Stimulated activated memory B cell treated with anti-CD40 and anti-IgM and Interleukin-4, amounts not matched to agents 10 μg/mL and 1 μg/mL and 100 μg/mL, for 72 hours (primary cell): Measurements from ENCODE around the gene AATK.

Experiments
- ATAC-seq: fragments of 150-1000 bp; cut with Tn5 transposase; 2 replicates; pipeline ENCODE4 v1.10.0; 2021
- H3K27ac Mint-ChIP-seq: one replicate; pipeline ENCODE4 v1.8.0; 2022; ENCODE audit warnings: mild to moderate bottlenecking, mixed read lengths
- H3K27me3 Mint-ChIP-seq: one replicate; pipeline ENCODE4 v1.8.0; 2022; ENCODE audit warnings: mixed read lengths
- H3K36me3 Mint-ChIP-seq: one replicate; pipeline ENCODE4 v1.8.0; 2022; ENCODE audit warnings: mixed read lengths
- H3K4me1 Mint-ChIP-seq: one replicate; pipeline ENCODE4 v1.8.0; 2022; ENCODE audit warnings: mixed read lengths
- H3K4me3 Mint-ChIP-seq: one replicate; pipeline ENCODE4 v1.8.0; 2022; ENCODE audit warnings: mild to moderate bottlenecking, moderate library complexity, mixed read lengths
- H3K9me3 Mint-ChIP-seq: one replicate; pipeline ENCODE4 v1.8.0; 2022; ENCODE audit warnings: mixed read lengths

Gene AATK

GRCh38 chr17:81164371-81165245 lies 1.4 kb downstream of the AATK start:
- ATAC-seq: no peak
- Mint-ChIP-seq H3K9me3 (no peaks in the 10 kb centered on the region), H3K4me3 (no peak overlapping the region), H3K27ac (no peak overlapping the region), H3K27me3 (peaks cover 67% of the 10 kb centered on the region), H3K4me1 (peaks cover 16% of the 10 kb centered on the region), H3K36me3 (no peaks in the 10 kb centered on the region)

- Mint-ChIP-seq H3K9me3 (no peaks in the 10 kb centered on the region), H3K27ac (no peak overlapping the region), H3K27me3 (peaks cover 73% of the 10 kb centered on the region), H3K36me3 (no peaks in the 10 kb centered on the region), H3K4me3 (no peak overlapping the region), H3K4me1 (peaks cover 16% of the 10 kb centered on the region)
- no peak for ATAC-seq
Observed at GRCh38 chr17:81163703-81164370, 2.2 kb downstream of the AATK start.

DNA sequence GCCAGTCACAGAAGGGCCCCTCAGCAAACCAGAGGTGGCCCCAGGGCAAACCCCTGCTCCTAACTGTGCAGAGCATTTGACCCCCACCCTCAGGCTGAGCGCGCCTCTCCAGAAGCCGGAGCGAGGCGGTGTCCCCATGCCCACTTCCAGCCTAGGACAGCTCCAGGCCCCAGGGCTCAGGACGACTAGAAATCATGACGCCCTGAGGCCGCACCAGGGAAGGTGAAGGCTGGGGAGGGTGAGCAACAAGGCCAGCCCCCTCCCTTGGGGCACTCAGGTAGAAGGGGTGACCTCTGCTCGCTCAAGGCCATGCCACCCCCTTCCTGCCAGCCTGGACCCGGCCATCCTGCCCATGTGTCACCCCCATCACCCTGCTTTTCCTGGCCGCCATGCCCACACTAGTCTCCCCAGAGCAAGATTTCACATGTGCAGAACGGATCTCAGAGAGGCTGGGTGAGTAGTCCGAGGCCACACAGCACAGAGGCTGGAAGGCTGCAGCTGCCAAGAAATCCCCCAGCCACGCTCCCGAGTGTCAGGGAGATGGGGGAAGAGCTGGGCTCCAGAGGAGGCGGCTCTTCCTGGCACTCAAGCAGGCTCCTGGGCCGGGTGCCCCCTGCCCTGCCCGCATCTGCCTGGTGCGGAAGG lies 2.8 kb downstream of the AATK start:
- no peak for ATAC-seq
- H3K4me3 Mint-ChIP-seq: no peak overlapping the region
- peaks cover 16% of the 10 kb centered on the region for H3K4me1 Mint-ChIP-seq
- H3K36me3 Mint-ChIP-seq: no peaks in the 10 kb centered on the region
- peaks cover 78% of the 10 kb centered on the region for H3K27me3 Mint-ChIP-seq
- H3K9me3 Mint-ChIP-seq: no peaks in the 10 kb centered on the region
- H3K27ac Mint-ChIP-seq: no peak overlapping the region

DNA sequence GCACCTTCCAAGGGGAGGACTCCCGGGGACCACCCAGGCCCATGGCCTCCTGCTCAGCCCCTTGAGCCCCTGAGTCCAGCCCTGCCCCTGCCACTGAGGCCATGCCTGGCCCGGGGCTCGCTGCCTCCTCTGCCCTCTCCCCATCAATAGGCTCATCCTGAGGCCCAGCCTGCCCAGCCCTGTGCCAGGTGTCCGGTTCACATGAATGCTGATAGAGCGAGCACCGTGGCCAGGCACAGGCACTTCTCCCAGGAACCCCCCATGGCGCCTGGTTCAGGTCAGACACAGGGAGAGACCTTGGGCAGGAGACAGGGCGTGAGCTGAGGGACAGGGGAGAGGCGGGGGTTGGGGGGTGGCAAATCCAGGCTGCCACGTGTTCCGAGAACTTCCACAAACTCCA lies 3.5 kb downstream of the AATK start:
- Mint-ChIP-seq H3K36me3 (no peaks in the 10 kb centered on the region), H3K9me3 (no peaks in the 10 kb centered on the region), H3K27me3 (peaks cover 83% of the 10 kb centered on the region), H3K4me3 (no peak overlapping the region), H3K27ac (no peak overlapping the region), H3K4me1 (peaks cover 16% of the 10 kb centered on the region)
- ATAC-seq: no peak

- Mint-ChIP-seq H3K36me3 (no peaks in the 10 kb centered on the region), H3K27me3 (peaks cover 83% of the 10 kb centered on the region), H3K4me3 (no peak overlapping the region), H3K4me1 (peaks cover 16% of the 10 kb centered on the region), H3K9me3 (no peaks in the 10 kb centered on the region), H3K27ac (no peak overlapping the region)
- ATAC-seq: peak; percentile 32
Observed at GRCh38 chr17:81161972-81162371, 4.0 kb downstream of the AATK start.

DNA sequence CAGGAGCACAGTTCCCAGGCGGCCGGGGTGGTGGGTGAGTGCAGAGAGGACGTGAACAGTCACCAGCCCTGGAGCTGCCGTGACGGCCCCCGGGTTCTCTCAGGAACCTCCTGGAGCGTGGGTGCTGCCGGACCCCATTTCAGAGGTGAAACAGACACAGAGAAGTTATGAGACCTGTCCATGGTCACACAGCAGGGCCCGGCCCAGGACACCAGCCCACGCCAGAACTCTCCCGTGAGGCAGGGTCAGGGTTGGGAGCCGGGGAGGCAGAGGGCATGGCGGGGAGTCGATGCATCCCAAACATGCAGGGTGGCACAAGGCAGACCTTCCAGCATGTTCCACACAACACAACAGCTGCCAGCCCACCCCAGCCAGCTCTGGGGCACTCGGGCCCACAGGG lies 4.5 kb downstream of the AATK start:
- ATAC-seq: no peak
- Mint-ChIP-seq H3K27me3 (peaks cover 81% of the 10 kb centered on the region), H3K4me3 (no peak overlapping the region), H3K36me3 (no peaks in the 10 kb centered on the region), H3K9me3 (no peaks in the 10 kb centered on the region), H3K4me1 (peaks cover 16% of the 10 kb centered on the region), H3K27ac (no peak overlapping the region)

DNA sequence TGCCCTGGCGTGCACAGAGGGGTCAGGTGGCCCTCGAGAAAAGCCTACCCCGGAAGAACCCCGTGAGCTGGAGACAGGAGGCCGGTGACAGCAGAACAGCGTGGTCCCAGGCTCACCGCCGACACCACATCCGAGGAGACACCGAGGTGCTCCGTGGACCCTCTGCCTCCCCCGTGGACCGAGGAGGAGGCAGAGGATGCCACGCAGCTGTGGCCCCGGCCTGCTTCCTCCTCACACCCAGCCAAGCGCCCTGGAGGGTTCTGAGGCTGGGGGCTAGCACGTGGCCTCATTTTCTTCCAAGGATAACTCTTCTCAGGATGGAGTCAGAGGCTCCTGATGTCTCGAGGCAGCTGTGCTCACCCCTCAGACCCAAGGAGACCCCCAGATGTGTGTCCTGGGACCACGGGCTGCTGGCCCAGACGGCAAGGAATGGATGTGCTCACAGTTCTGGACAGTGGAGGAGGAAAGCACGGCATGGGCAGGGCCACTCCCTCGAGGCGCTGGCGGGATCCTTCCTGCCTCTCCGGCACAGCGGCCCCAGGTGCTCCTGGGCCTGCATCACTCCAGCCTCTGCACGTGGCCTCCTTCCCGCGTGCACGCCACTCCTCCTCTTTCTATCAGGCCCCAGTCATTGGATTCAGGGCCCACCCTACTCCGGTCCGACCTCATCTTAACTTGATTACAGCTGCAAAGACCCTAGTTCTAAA lies 5.1 kb downstream of the AATK start:
- H3K27me3 Mint-ChIP-seq: peaks cover 81% of the 10 kb centered on the region
- H3K9me3 Mint-ChIP-seq: no peaks in the 10 kb centered on the region
- H3K36me3 Mint-ChIP-seq: no peaks in the 10 kb centered on the region
- peaks cover 16% of the 10 kb centered on the region for H3K4me1 Mint-ChIP-seq
- no peak for ATAC-seq
- H3K4me3 Mint-ChIP-seq: no peak overlapping the region
- H3K27ac Mint-ChIP-seq: peak overlapping the region; percentile 42

- H3K4me1 Mint-ChIP-seq: peaks cover 16% of the 10 kb centered on the region
- peak overlapping the region; percentile 23 for H3K4me3 Mint-ChIP-seq
- peak overlapping the region; percentile 42 for H3K27ac Mint-ChIP-seq
- ATAC-seq: peak; percentile 4
- no peaks in the 10 kb centered on the region for H3K36me3 Mint-ChIP-seq
- peaks cover 77% of the 10 kb centered on the region for H3K27me3 Mint-ChIP-seq
- H3K9me3 Mint-ChIP-seq: no peaks in the 10 kb centered on the region
Observed at GRCh38 chr17:81160306-81160705, 5.7 kb downstream of the AATK start.

- Mint-ChIP-seq H3K36me3 (no peaks in the 10 kb centered on the region), H3K27me3 (peaks cover 72% of the 10 kb centered on the region), H3K4me1 (peaks cover 16% of the 10 kb centered on the region), H3K9me3 (no peaks in the 10 kb centered on the region), H3K27ac (no peak overlapping the region), H3K4me3 (no peak overlapping the region)
- no peak for ATAC-seq
Observed at GRCh38 chr17:81159611-81160265, 6.3 kb downstream of the AATK start.

DNA sequence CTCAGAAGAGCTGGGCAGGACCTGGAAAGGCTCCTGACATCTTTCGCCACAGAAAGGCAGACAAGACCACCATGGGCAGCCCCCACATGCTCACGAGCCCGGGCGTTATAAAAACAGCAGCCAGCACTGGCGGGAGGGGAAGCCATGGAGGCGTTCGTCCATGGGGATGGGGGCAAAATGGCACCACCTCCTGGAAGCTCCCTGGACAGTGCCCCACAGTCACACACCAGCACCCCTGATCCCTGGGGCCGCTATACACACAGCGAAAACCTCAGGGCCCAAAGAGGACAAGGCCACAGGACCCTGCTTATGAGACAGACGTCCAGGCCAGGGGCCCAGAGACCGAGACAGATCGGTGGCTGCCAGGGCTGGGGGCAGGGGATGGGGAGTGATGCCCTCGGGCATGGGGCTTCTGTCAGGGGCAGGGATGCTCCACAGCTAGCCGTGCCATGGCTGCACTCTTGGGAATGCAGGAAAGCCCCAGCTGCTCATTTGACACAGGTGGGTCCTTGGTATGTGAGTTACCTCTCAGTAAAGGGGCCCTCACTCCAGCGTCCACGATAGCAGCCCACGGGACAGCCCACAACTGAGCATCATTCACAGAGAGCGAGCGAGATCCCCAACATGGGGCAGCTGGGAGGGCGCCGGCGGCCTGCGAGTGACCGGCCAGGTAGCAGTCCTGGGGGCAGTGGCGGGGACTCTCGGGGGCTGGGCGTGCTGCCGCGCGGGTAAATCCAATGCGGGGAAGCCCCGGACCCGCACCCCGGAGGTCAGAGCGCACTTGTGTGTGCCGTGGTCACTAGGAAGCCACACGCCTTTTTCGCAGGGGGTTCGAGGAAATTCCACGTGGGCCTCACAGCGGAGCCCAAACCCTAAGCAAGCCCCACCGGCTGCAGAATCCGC lies 7.1 kb downstream of the AATK start:
- Mint-ChIP-seq H3K27ac (no peak overlapping the region), H3K36me3 (no peaks in the 10 kb centered on the region), H3K9me3 (no peaks in the 10 kb centered on the region), H3K27me3 (peaks cover 64% of the 10 kb centered on the region), H3K4me1 (peaks cover 11% of the 10 kb centered on the region), H3K4me3 (no peak overlapping the region)
- ATAC-seq: no peak

- H3K4me1 Mint-ChIP-seq: peaks cover 17% of the 10 kb centered on the region
- no peak overlapping the region for H3K27ac Mint-ChIP-seq
- ATAC-seq: no peak
- no peaks in the 10 kb centered on the region for H3K36me3 Mint-ChIP-seq
- H3K9me3 Mint-ChIP-seq: no peaks in the 10 kb centered on the region
- peaks cover 55% of the 10 kb centered on the region for H3K27me3 Mint-ChIP-seq
- no peak overlapping the region for H3K4me3 Mint-ChIP-seq
Observed at GRCh38 chr17:81157848-81158687, 8.0 kb downstream of the AATK start.

DNA sequence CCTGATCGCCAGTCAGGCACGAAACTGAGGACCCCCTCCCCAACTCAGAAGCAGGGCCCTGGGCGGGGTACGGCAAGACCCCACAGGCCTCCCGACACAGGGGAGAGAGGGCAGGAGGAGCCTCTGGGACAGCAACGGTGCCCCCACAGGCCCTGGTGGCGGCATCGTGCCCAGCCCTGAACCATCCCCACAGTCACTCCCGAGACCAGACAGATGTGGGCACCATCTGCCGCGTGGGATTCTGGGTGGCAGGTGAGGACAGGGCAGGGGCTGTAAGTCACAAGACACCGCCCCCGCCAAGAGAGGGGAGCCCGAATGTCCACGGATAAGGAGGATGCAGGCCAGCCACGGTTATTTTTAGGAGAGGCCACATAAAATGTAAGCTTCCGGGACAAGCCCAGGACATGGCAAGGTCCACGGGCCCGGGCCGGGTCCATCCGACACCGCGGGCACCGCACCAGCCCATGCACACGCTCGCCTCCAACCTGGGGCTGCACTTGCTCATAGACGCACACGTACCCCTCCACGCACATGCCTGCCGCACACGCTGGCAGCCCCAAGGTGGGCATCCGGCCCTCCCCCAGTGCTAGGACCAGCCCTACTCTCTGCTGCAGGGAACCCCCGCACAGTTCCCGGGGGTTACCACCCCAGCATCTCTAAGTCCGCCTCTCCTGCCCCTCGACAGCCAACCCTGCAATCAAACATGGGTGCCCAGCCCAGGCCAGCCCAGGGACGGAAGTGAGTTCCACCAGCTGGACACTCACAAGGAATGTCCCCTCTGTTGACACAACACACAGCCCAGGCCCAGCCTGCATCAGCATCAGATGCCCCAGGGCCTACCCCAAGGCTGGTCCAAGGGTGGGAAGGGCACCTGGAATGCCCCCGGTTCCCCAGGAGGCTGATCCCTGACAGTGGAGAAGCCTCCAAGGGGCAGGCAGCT lies 8.9 kb downstream of the AATK start:
- no peak overlapping the region for H3K27ac Mint-ChIP-seq
- no peak for ATAC-seq

More for the DNA sequence above, 8.9 kb downstream of the AATK start:
- H3K36me3 Mint-ChIP-seq: no peaks in the 10 kb centered on the region
- H3K9me3 Mint-ChIP-seq: no peaks in the 10 kb centered on the region
- H3K4me1 Mint-ChIP-seq: peaks cover 18% of the 10 kb centered on the region
- no peak overlapping the region for H3K4me3 Mint-ChIP-seq
- peaks cover 46% of the 10 kb centered on the region for H3K27me3 Mint-ChIP-seq
